Ovary (tissue), 9 donors: ENCODE measurements around the gene COL6A1. TPM values are rescaled to one million over a fixed set of nuclear protein-coding genes. Genes with fewer than 3 reads are reported as not detected.

ENCODE experiments used
- DNase-seq, 5 donors: peaks; one replicate each; pipeline ENCODE4 v3.0.0-alpha.2; 2019 to 2020
- H3K27ac ChIP-seq, 2 donors: fragments of 200-600 bp; one replicate each; pipeline versions ENCODE4 v1.5.1 to v1.8.0; 2019 to 2022
- H3K27me3 ChIP-seq: fragments of 200-600 bp; one replicate; pipeline ENCODE4 v1.8.0; 2022
- H3K36me3 ChIP-seq: fragments of 200-600 bp; sonication (generic); one replicate; pipeline ENCODE4 v1.5.1; 2019
- H3K4me1 ChIP-seq: one replicate; pipeline ENCODE4 v1.8.1; 2013; ENCODE audit warnings: mild to moderate bottlenecking, moderate library complexity; ENCODE audit not compliant: insufficient read depth
- H3K4me3 ChIP-seq: fragments of 200-600 bp; sonication (generic); one replicate; pipeline ENCODE4 v1.5.1; 2017
- H3K9me3 ChIP-seq, 2 donors: fragments of 200-600 bp in 1 of 2; sonication (generic) in 1 of 2; one replicate each; pipeline versions ENCODE4 v1.5.1 to v1.8.1; 2013 to 2019; ENCODE audit warnings: mild to moderate bottlenecking in 1 of 2, moderate library complexity in 1 of 2
- CTCF ChIP-seq, 3 donors: fragments of 450-650 bp in 2 of 3; fragments of 200-600 bp in 1 of 3; IDR thresholded peaks; one replicate each; pipeline versions ENCODE4 v1.5.1 to v1.8.0; 2016 to 2022; ENCODE audit warnings: antibody characterized with exemption in 3 of 3, mild to moderate bottlenecking in 1 of 3
- EP300 ChIP-seq: sonication (generic); formaldehyde crosslinking; IDR thresholded peaks from one replicate; pipeline ENCODE4 v1.6.1; 2017; ENCODE audit warnings: antibody characterized with exemption
- POLR2A ChIP-seq: fragments of 450-650 bp; IDR thresholded peaks from one replicate; pipeline ENCODE4 v1.6.1; 2017; ENCODE audit warnings: antibody characterized with exemption, mild to moderate bottlenecking, moderate library complexity
- WGBS, 3 donors: extraction: QIAGEN DNeasy Blood & Tissue Kit in 1 of 3; methylation state at CpG; one replicate each; pipeline versions ENCODE4 v1.1.5 to v1.1.7; 2013 to 2017; 5-methylcytosine and 5-hydroxymethylcytosine counted together
- intact Hi-C, 4 donors: fragments of 100-400 bp; cut with DNase I; formaldehyde crosslinking; loops; one replicate each; pipeline versions ENCODE4 v1.11.0 to v1.15.1; 2022 to 2023
- polyA plus RNA-seq, 2 donors: library from polyadenylated mRNA; stranded (reverse); fragments of 200-250 nt in 1 of 2; fragments of 350-450 nt in 1 of 2; fragmentation: Illumina TruSeq in 1 of 2; extraction: RNeasy Lipid Tissue Mini Kit (QIAGEN cat#74804) in 1 of 2; gene quantifications; one replicate each; pipeline ENCODE4 v1.2.3, GENCODE V29; 2013 to 2014
- total RNA-seq, 7 donors: library from RNA; depleted of rRNA in 2 of 7; stranded (reverse); fragments of >200 nt in 2 of 7; fragmentation: NEBNext Ultra II Directional in 3 of 7; extraction: Animal tissue kit (Norgen Biotek cat#: 25700) in 3 of 7; gene quantifications; one replicate each; pipeline versions ENCODE4 v1.1.0 to v1.2.4, GENCODE V29; 2016 to 2023
- donor health status: DM: no; HTN: no; CAD: no; lungs with moderate emphysema.
- donor health status: DM: no; HTN: no; CAD: no.
- donor health status: Bipolar disorder and iron deficiency.
- donor health status: DM: yes; HTN: yes; CAD: no.
- donor health status: DM: no; HTN: no; CAD: no.
- donor health status: DM: yes; HTN: yes; CAD: no.

COL6A1 gene
- total and polyA plus RNA-seq, 9 donors: 112 to 905 (median 731) TPM

DNA sequence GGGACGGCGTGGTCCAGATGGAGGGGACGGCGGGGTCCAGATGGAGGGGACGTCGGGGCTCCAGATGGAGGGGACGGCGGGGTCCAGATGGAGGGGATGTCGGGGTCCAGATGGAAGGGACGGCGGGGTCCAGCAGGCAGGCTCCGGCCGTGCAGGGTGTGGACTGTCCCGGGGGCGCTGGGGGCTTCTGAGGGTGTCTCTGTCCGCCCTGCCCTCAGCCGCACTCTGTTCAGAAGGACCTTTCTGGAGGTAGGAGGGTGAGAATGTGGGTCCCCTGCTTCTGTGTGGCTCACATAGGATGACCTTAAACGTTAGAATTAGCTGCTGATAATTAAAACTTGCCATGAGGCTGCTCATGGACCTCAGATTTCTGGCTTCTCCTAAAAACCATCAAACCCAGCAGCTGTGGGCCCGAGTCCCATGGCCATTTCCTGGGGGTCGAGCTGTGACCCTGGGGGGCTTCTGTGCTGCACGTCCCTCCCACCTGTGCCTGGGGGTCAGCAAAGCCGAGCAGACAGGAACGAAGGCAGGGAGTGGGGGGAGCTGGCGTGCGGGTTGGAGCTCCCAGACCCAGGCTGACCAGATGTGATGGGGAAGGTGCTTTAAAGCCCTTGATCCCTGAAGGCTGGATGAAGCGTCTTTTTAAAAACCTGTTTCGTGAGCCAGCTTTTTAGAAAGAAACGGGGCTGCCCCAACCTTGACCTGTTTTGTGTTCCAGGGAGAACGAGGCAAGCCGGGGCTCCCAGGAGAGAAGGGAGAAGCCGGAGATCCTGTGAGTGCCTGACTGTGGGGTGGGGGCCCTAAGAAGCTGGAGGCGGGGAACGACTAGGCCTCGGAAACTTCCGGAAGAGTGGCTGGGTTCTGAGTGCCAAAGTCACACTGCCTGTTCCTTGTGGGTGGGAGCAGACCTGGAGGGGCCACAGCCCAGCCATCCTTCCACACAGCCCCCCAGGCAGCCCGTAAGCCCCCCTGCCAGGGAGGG, 7.1 kb downstream of the COL6A1 start:
- H3K36me3 ChIP-seq: no peaks in the 10 kb centered on the region
- peak overlapping the region; percentile 57 to 73 for H3K27ac ChIP-seq
- no peak for TF ChIP-seq POLR2A
- no peak for TF ChIP-seq CTCF (IDR thresholded peaks at IDR 0.05)
- TF ChIP-seq EP300: no peak
- 44 to 57% (median 47%) methylated on average over 29 to 36 of the region's 36 CpGs for WGBS, 3 donors
- H3K9me3 ChIP-seq: no peaks in the 10 kb centered on the region
- H3K4me1 ChIP-seq: peaks cover 18% of the 10 kb centered on the region
- no peaks in the 10 kb centered on the region for H3K27me3 ChIP-seq
- no peak overlapping the region for H3K4me3 ChIP-seq
- DNase-seq: peak; percentile 59 to 84 (median 72)
- intact Hi-C loops: no loop called here

GRCh38 chr21:45989355-45990048, 7.9 kb downstream of the COL6A1 start:
- Histone ChIP-seq H3K27me3 (no peaks in the 10 kb centered on the region), H3K4me3 (no peak overlapping the region), H3K36me3 (no peaks in the 10 kb centered on the region), H3K9me3 (no peaks in the 10 kb centered on the region), H3K4me1 (peaks cover 12% of the 10 kb centered on the region), H3K27ac (peak overlapping the region; percentile 37 to 73)
- WGBS, 3 donors: 74 to 88% (median 75%) methylated on average over 24 to 32 of the region's 32 CpGs
- no peak for TF ChIP-seq POLR2A
- TF ChIP-seq EP300: no peak
- no peak for TF ChIP-seq CTCF (IDR thresholded peaks at IDR 0.05)
- intact Hi-C loops: no loop called here
- peak in 4 of 5 donors; percentile 24 to 52 (median 36) for DNase-seq

- Histone ChIP-seq H3K36me3 (no peaks in the 10 kb centered on the region), H3K27me3 (no peaks in the 10 kb centered on the region), H3K9me3 (no peaks in the 10 kb centered on the region), H3K4me1 (peaks cover 12% of the 10 kb centered on the region), H3K4me3 (no peak overlapping the region), H3K27ac (peak overlapping the region; percentile 30 to 73)
- peak in 4 of 5 donors; percentile 10 to 40 (median 30) for DNase-seq
- no peak for TF ChIP-seq EP300
- TF ChIP-seq CTCF (IDR thresholded peaks at IDR 0.05): no peak
- no peak for TF ChIP-seq POLR2A
- 77 to 80% (median 80%) methylated on average over 30 of the region's 30 CpGs for WGBS, 3 donors
- intact Hi-C loops: no loop called here
These were observed 8.6 kb downstream of the COL6A1 start for GRCh38 chr21:45990049-45990711.
